HG03159 (cell line): Measurements from ENCODE around the gene PORCN.
A peak's percentile ranks its signal among the peaks of the same experiment; 100 is the strongest.
"Not testable (repeated sequence)": the region's sequence is repeated elsewhere in the genome, so short reads cannot be mapped to it uniquely, and the experiment has no call there.

Experiments
- ATAC-seq: cut with Tn5 transposase; IDR thresholded peaks from one replicate; pipeline ENCODE4 v1.9.1; 2021; ENCODE audit warnings: mild to moderate bottlenecking, moderate library complexity; ENCODE audit not compliant: unreplicated experiment

Gene PORCN

GRCh38 chrX:48509619-48510018, 827 bp downstream of the PORCN start:
- no peak for ATAC-seq

- ATAC-seq: no peak
These were observed 2.8 kb downstream of the PORCN start for GRCh38 chrX:48511560-48511959.

- no peak for ATAC-seq
These were observed 3.7 kb downstream of the PORCN start for GRCh38 chrX:48512371-48512935.

GRCh38 chrX:48513670-48514069, 4.9 kb downstream of the PORCN start:
- ATAC-seq: no peak

- no peak for ATAC-seq
These were observed 5.5 kb downstream of the PORCN start for GRCh38 chrX:48514126-48514806.

- ATAC-seq: no peak
These were observed 6.2 kb downstream of the PORCN start for GRCh38 chrX:48514868-48515460.

GRCh38 chrX:48515842-48516241, 7.0 kb downstream of the PORCN start:
- ATAC-seq: no peak

- ATAC-seq: no peak
These were observed 7.5 kb downstream of the PORCN start for GRCh38 chrX:48516285-48516684.

GRCh38 chrX:48516987-48517386, 8.2 kb downstream of the PORCN start:
- no peak for ATAC-seq

GRCh38 chrX:48519481-48519880, 10.7 kb downstream of the PORCN start:
- ATAC-seq: not testable (repeated sequence)

- no peak for ATAC-seq
These were observed 11.7 kb downstream of the PORCN start for GRCh38 chrX:48520455-48520854.

GRCh38 chrX:48520976-48521352, 12.2 kb downstream of the PORCN start:
- no peak for ATAC-seq

GRCh38 chrX:48521353-48522243, 12.8 kb downstream of the PORCN start, which contains the start of gene EBP:
TSS of gene EBP (plus strand) at chrX:48521808. CDS start at chrX:48523772, 1,964 bp downstream.
- ATAC-seq: peak; percentile 94

- no peak for ATAC-seq
These were observed 13.5 kb downstream of the PORCN start for GRCh38 chrX:48522291-48522690.

GRCh38 chrX:48523682-48524081, 14.9 kb downstream of the PORCN start:
- no peak for ATAC-seq

GRCh38 chrX:48525853-48526252, 17.1 kb downstream of the PORCN start:
- ATAC-seq: not testable (repeated sequence)

- no peak for ATAC-seq
These were observed 21.9 kb downstream of the PORCN start for GRCh38 chrX:48530736-48531135.

- ATAC-seq: no peak
These were observed 22.7 kb downstream of the PORCN start for GRCh38 chrX:48531358-48531959.

GRCh38 chrX:48532161-48532560, 23.4 kb downstream of the PORCN start:
- no peak for ATAC-seq

GRCh38 chrX:48533165-48533564, 24.4 kb downstream of the PORCN start:
- no peak for ATAC-seq
